GM18517 (cell line): ENCODE results near the gene MBLAC1.

Experiments
- ATAC-seq: cut with Tn5 transposase; IDR thresholded peaks from one replicate; pipeline ENCODE4 v1.9.1; 2021; ENCODE audit warnings: mild to moderate bottlenecking, moderate library complexity; ENCODE audit not compliant: unreplicated experiment

The MBLAC1 gene

DNA sequence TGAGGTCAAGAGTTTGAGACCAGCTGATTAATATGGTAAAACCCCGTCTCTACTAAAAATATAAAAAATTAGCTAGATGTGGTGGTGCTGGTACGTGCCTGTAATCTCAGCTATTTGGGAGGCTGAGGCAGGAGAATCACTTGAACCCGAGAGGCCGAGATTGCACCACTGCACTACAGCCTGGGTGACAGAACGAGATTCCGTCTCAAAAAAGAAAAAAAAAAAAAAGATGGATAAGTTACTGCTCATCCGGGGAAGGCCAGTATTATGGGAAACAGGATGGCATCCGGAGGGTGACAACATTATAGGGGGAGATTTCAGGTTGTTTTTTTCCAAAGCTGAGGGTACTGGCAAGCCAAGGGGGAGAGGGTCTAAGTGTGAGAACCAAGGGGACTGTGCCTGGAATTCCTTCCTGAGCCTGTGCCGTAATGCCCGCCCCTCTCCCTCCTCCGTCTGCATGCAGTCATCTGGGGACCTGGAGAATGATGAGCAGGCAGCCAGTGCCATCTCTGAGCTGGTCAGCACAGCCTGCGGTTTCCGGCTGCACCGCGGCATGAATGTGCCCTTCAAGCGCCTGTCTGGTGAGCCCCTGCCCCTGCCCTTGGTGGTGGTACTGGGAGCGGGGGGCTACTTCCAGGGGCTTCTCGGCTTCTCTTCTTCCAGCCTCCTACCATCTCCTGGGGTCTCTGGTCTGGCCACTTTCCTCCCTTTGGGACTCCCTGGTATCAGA lies 26.3 kb downstream of the MBLAC1 start:
- no peak for ATAC-seq

- ATAC-seq, result no peak
These were observed 27.2 kb downstream of the MBLAC1 start for GRCh38 chr7:100153708-100154535.

- ATAC-seq, result no peak
These were observed 28.1 kb downstream of the MBLAC1 start for GRCh38 chr7:100154651-100155491.

DNA sequence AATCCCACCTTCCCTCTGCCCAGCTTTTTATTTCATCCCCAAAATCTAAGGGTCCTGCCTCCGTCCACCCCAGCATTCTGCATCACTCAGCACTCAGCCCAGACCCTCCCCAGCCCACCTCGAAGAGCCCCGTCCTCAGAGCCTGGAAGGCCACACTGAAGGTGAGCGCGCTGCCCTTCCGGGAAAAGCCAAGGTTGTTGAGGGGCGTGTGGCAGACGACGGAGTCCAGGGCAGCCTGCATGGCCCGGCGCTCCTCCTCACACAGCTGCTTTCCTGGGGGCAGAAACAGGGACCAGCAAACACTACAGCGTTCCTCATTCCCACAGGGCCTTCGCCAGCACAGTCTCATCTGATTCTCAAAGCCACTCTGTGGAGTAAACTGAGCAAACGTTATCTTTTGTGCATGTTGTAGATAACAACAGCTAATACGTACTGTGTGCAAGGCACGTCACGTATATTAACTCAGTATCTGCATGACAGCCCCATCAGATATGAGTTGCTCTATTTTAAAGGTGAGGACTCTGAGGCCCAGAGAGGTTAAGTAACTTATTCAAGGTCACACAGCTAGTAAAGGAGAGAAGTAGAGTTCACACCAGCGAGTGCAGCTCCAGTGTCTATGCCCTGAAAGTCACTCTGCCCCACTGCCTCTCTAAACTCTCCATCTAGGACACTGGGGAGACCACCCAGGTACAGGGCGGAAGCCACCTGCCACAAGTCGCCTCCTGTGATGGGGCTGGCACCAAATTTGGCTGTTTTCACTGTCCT lies 29.0 kb downstream of the MBLAC1 start:
- ATAC-seq, result no peak

GRCh38 chr7:100156331-100157068 lies 29.7 kb downstream of the MBLAC1 start:
- no peak for ATAC-seq

- ATAC-seq, result no peak
These were observed 30.2 kb downstream of the MBLAC1 start for GRCh38 chr7:100157069-100157333.

DNA sequence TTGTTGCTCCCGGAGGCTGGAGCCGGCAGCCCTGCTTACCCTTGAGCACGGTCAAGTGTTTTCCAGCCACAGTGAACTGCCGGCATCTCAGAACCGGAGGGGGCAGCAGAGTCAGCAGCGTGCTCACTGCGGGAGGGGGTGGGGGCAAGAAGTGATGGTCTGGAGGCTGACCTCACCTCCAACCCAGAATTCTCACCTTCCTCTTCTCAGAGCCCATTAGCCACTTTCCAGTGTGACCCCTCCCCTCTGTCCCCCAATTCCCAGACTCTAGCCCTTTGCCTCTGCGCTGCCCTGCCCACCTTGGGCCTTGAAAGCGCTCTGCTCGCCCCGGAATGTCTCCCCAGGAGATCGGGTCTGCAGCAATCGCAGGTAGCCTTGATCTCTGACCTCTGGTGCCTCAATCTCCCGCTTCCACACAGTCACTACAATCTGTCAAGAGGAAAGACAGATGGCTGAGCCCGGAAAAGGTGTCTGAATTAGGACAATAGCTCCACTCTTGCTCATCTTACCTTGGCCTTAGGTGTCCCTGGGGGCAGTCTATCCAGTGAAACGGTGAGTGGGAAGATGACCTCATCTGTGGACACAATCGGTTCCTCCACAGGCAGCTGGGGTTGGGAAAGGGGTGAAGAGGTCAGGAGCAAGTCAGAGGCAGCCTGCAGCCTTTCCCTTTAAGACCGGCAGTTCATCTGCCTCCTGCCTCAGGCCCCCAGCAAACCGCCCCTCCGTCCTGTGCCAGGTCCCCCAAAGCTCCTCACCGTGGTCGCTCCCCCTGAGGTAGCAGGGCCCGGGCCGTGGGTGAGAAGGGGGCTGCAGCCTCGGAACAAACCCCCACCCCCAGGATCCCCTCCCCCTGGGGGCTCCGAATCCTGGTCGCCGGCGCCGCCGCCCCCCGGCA lies 30.8 kb downstream of the MBLAC1 start:
- ATAC-seq, result no peak

DNA sequence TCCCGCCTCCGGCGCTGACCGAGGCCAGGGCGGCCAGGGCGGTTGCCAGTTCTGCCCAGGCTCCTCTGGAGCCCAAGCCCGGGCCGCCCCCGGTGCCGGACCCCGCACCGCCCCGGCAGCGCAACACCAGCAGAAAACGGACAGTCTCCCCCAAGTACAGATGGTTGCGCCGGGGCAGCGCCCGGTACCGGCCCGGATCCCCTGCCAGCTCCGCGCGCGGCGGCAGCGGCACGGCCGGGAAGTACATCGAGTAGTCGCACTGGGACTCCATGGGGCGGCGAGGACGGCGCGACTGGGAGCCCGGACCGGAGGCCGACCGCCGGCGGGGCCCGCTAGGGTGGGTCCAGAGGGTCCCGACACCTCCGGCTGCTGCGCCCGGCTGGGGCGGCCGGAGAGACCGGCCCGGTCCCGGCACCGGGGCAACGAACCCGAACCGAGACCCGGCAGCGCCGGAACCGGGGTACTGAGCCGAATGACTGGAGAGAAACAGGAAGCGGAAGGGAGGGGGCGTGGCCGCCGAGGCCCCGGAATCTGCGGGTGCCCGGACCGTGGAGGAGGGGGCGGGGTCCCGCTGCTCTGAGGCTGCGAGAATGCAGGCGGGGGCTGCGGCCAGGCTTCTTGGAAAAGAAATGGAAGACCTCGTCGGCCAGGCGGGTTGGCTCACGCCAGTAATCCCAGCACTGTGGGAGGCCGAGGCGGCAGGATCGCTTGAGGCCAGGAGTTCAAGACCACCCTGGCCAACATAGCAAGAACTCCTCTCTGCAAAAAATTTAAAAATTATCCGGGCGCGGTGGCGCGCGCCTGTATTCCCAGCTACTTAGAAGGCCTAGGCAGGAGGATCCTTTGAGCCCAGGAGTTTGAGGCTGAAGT lies 31.7 kb downstream of the MBLAC1 start, which contains the start of gene TRAPPC14:
TRAPPC14 (minus strand) TSS at position 495 of the 870 bp plus-strand sequence; CDS start at position 271, 224 bp downstream.
- peak; percentile 70 for ATAC-seq

DNA sequence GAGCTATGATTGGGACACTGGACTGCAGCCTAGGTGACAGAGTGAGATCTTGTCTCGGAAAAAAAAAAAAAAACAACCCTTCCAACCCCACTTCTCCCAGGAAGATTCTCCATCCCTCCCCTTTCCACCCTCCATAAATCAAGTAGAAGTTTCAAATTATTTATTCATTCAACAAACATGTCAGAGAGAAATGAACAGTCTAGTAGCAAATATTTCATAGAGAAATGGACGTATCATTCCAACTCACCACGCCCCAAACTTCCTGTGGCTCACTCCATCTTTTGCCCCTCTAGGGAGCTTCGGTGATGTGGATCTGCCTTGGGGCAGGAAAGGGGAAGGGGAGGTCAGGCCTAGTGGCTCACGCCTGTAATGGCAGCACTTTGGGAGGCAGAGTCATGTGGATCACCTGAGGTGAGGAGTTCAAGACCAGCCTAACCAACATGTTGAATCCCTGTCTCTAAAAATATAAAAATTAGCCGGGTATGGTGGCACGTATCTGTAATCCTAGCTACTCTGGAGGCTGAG lies 32.4 kb downstream of the MBLAC1 start:
- no peak for ATAC-seq

DNA sequence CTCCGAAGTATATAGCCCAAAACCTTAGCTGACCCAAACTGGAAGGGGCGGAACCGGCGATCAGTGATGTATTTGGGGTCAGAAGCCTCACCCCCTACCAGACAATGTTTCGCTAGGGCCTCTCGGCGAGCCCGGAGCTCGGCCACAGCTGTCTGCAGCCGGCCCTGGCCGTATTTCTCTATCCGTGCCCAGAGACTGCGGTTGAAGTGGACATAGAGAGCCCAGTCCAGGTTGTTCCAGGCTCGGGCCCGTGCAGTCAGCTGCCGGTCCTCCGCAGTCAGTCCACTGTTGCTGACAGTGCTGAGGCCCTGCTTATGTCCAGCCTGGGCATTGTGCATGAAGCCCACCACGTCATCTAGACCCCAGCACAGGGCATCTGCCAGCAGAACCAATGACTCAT lies 33.3 kb downstream of the MBLAC1 start:
- ATAC-seq, result no peak

- no peak for ATAC-seq
These were observed 36.3 kb downstream of the MBLAC1 start for GRCh38 chr7:100163006-100163531.

GRCh38 chr7:100163871-100164270 lies 37.1 kb downstream of the MBLAC1 start:
- no peak for ATAC-seq

DNA sequence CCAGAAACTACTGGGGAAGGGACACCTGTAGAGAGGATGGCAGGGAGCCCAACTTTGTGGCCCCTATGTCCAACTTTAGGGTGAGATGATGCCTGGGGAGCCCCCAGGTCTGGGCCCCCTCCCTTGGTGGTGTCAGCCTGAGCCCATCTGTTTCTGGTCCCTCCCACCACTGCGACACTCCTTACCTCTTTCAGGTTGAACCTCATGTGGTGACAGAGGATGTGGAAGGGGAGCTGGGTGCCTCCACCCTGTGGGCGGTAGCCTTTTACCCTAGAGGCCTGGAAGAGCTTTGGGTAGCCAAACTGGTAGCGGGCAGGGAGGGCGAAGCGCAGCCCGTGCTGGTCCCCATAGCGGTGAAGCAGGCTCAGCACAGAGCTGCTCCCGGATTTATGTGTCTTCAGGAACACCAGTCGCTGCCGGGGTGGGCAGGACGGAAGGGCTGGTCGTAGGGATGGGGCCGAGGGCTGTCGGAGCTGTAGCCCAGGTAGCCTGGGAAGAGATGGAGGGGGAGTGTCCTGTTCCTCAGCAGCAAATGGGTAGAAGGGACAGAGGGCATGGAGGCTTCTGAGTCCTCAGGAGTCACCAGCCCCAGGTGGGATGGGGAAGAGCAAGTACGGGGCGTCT lies 39.7 kb downstream of the MBLAC1 start:
- no peak for ATAC-seq

- ATAC-seq, result no peak
These were observed 40.5 kb downstream of the MBLAC1 start for GRCh38 chr7:100166970-100167911.

DNA sequence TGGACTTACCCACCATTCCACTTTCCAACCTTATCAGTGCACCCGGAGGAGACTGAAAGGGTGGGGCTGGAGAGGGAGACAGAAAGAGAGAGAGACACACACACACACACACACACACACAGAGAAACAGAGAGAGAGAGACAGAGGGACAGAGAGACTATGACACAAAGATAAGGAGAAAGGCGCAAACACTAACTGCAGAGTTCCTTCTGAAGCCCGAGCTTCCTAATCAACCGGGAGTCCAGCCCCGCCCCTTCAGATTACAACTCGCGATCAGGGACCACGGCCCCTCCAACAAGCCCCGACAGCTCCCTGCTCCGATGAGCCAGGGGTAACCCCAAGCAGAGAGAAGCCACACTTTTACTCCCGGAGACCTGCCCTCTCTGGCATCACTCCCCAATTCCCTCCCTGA lies 41.2 kb downstream of the MBLAC1 start:
- no peak for ATAC-seq
